ENCODE data around the gene PHKG2.
"Not testable (repeated sequence)": the region's sequence is repeated elsewhere in the genome, so short reads cannot be mapped to it uniquely, and the experiment has no call there.

Gene PHKG2, protein sequence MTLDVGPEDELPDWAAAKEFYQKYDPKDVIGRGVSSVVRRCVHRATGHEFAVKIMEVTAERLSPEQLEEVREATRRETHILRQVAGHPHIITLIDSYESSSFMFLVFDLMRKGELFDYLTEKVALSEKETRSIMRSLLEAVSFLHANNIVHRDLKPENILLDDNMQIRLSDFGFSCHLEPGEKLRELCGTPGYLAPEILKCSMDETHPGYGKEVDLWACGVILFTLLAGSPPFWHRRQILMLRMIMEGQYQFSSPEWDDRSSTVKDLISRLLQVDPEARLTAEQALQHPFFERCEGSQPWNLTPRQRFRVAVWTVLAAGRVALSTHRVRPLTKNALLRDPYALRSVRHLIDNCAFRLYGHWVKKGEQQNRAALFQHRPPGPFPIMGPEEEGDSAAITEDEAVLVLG

DNA sequence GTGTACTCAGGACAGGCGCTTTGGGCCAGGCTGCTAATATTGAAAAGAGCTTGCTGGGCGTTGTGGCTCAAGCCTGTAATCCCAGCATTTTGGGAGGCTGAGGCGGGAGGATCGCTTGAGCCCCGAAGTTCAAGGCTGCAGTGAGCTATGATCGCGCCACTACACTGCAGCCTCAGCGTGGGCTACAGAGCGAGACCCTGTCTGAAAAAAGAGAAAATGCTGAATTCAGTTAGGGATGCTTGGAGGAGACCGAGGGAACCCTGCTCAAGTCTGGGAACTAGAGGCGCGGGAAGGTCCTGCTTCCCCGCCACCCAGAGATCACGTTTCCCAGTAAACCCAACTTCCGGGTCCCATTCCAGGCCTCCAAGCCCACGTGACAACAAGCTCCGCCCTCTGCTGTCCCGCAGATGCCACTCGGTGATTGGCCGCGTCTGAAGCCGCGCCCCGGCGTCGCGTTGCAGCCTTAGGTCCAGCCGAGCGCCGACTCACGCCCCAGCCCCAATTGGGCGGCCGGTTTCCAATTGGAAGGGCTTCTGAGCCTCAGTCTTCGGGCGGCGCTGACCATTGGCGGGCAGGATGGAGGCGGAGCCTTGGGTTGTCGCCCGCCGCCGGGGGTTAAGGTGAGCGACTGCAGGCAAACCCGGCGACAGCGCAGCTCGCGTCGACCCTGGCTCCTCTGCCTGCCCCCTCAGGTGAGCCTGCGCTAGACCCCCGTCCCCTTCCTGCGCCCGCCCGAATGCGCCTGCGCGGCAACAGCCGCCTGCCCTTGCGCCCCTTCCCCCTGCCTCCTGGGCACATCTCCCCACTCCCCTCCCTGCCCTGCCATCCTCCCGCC lies at the start of gene PHKG2:
Gene PHKG2 (plus strand): TSS at position 627 of the 835 bp plus-strand sequence. CDS start 396 bp downstream, outside the sequence.
- Mint-ChIP-seq H3K36me3 (peaks cover 6% of the 10 kb centered on the region), H3K27me3 (no peaks in the 10 kb centered on the region), H3K4me3 (peak within 1 kb of the TSS; percentile 89), H3K9me3 (ENCODE audit: low read depth) (no peaks in the 10 kb centered on the region), H3K4me1 (ENCODE audit: low read depth) (peaks cover 18% of the 10 kb centered on the region), H3K27ac (peak within 1 kb of the TSS; percentile 91)

DNA sequence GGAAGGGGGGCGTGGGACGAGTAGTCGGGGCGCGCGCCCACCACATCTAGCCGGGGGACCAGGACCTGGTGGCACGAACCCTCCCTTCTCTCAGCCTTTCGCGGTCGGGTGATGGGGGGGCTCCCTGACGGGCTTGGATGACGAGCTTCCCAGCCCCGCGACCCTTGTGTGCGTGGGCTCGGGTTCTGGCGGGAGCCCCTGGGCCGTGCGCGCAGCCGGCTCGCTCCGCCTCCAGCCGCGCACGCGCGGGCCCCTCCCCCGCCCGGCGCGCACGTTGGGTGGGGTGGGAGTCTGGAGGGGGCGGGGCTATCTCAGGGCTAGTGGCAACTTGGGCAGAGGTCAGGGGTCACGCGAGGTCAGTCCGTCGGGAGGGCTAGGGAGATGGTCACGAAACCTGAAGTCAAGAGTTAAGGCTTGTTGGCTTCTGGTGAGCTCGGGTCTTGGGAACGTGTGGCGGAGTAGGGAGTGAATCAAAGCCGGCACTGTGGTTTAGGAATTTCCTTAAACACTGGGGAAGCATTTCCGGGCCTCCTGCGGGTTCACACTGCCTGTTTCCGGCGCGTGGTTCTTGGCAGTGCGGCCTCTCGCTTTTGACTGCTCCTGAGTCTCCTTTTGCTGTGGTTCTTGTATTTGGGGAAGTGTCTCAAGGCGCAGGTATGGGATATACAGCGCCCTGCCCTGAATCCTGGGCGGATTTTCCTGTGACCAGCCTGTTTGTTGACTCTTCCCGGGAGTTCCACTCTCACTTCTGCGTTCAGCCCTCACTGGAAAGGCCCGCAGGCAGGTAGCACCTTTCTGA lies 49.2 kb upstream of the PHKG2 start, which contains the start of gene SRCAP:
Gene SRCAP (plus strand): TSS at position 356 of the 799 bp plus-strand sequence. CDS start 1,654 bp downstream, outside the sequence.
- Mint-ChIP-seq H3K27ac (peak within 1 kb of the TSS; percentile 99), H3K4me1 (ENCODE audit: low read depth) (peaks cover 30% of the 10 kb centered on the region), H3K4me3 (peak within 1 kb of the TSS; percentile 99), H3K9me3 (ENCODE audit: low read depth) (no peaks in the 10 kb centered on the region), H3K27me3 (no peaks in the 10 kb centered on the region), H3K36me3 (peaks cover 6% of the 10 kb centered on the region)

DNA sequence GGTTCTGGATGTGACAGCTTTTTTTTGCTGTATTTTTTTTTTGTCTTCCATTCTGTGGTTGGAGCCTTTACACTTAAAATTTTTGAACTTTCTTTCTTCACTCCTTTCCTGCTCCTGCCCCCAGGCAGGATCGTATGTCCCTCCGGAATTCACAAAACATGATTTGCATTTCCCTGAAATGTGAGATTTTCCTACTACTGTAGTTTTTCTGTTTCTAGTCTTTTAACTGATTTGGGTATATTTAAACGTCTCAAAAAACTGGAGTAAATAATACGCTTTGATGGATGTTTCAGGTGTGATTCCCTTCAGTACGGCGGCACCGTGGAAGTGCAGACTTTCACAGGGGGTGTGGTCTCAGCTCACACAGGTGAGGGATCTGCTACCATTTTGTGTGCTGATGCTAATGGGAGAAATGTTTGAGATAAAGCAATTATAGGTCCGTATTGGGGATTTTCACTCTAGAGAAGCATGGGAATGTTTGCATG lies 48.6 kb upstream of the PHKG2 start:
- peak overlapping the region; percentile 99 for H3K4me3 Mint-ChIP-seq
- H3K4me1 Mint-ChIP-seq (ENCODE audit: low read depth), result peaks cover 29% of the 10 kb centered on the region
- H3K27ac Mint-ChIP-seq, result peak overlapping the region; percentile 94
- H3K27me3 Mint-ChIP-seq, result no peaks in the 10 kb centered on the region
- no peaks in the 10 kb centered on the region for H3K9me3 Mint-ChIP-seq (ENCODE audit: low read depth)
- peaks cover 6% of the 10 kb centered on the region for H3K36me3 Mint-ChIP-seq

DNA sequence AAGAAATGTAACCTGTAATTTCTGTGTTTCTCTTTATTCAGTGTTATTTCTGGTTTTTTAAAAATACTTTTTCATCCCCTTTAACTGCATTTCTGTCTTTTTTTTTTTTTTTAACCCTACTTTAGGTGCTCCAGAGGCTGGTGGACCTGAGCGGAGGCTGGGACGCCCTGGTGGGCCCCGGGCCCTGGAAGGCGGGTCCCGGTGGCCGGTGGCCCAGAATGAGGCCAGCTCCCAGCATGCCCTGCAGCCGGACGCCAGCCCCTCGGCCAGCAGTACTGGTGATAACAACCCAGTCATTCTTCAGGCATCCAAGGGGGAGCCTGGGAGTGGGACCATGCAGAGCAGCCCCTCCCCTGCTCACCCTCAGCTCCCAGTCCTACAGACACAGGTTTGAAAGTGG lies 47.7 kb upstream of the PHKG2 start:
- Mint-ChIP-seq H3K27me3 (no peaks in the 10 kb centered on the region), H3K4me1 (ENCODE audit: low read depth) (peaks cover 27% of the 10 kb centered on the region), H3K9me3 (ENCODE audit: low read depth) (no peaks in the 10 kb centered on the region), H3K36me3 (peaks cover 6% of the 10 kb centered on the region), H3K4me3 (peak overlapping the region; percentile 99), H3K27ac (no peak overlapping the region)

DNA sequence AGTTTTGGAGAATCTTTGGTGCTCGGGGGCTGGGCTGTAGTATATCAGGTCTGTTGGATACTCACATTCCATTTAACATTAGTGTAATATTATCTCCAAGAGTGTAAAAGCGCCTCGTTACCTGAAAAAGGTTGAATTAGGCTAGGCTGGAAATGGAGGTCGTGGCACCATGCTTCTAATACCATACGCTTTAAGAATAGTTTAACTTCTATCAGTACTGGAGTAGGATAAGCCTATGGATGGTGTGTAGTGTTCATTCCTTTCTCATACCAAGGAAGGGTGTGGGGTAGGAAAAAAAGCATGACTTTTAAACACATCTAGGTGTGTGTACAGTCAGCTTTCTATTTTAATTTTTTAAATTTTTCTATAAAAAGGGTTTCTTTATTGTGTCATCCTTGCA lies 47.3 kb upstream of the PHKG2 start:
- Mint-ChIP-seq H3K27ac (peak overlapping the region; percentile 46), H3K9me3 (ENCODE audit: low read depth) (no peaks in the 10 kb centered on the region), H3K27me3 (no peaks in the 10 kb centered on the region), H3K4me3 (peak overlapping the region; percentile 69), H3K36me3 (peaks cover 6% of the 10 kb centered on the region), H3K4me1 (ENCODE audit: low read depth) (peaks cover 27% of the 10 kb centered on the region)

DNA sequence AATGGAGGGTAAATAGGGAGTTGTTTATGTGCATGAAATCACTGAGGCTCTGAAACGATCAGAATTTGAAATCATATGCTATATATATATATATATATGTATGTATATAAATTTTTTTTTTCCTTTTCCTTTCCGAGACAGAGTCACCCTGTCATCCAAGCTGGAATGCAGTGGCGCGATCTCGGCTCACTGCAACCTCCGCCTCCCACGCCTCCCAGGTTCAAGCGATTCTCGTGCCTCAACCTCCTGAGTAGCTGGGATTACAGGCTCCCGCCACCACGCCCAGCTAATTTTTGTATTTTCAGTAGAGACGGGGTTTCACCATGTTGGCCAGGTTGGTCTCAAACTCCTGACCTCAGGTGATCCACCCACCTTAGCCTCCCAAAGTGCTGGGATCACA lies 45.2 kb upstream of the PHKG2 start:
- H3K4me1 Mint-ChIP-seq (ENCODE audit: low read depth), result peaks cover 19% of the 10 kb centered on the region
- H3K27me3 Mint-ChIP-seq; H3K4me3 Mint-ChIP-seq; H3K27ac Mint-ChIP-seq; H3K9me3 Mint-ChIP-seq (ENCODE audit: low read depth); H3K36me3 Mint-ChIP-seq: not testable (repeated sequence)

DNA sequence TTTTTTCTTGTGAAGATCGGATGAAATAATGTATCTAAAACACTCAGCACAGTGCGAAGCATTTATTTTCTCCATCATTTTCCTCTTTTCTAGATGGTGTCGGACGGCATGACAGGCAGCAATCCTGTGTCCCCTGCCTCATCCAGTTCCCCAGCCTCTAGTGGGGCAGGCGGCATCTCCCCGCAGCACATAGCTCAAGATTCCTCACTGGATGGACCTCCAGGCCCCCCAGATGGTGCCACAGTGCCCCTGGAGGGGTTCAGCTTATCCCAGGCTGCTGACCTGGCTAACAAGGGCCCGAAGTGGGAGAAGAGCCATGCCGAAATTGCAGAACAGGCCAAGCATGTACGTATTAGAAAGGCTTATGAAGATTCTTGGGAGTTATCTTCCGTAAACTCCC lies 44.3 kb upstream of the PHKG2 start:
- Mint-ChIP-seq H3K36me3 (peaks cover 9% of the 10 kb centered on the region), H3K4me3 (no peak overlapping the region)

DNA sequence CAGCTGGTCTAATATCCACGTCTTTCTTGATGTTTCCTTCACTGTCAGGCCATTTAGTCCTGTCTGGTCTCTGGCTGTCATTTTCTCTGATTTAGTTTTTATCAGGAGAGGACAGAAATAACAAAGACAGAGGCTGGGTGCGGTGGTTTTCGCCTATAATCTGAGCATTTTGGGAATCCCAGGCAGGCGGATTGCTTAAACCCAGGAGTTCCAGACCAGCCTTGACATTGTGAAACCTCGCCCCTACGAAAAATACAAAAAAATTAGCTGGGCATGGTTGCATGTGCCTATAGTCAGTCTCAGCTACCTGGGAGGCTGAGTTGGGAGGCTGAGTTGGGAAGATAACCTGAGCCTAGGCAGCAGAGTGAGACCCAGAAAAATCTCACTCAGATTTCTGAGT lies 42.2 kb upstream of the PHKG2 start:
- H3K27me3 Mint-ChIP-seq, result no peaks in the 10 kb centered on the region
- H3K4me1 Mint-ChIP-seq (ENCODE audit: low read depth), result peaks cover 7% of the 10 kb centered on the region
- H3K36me3 Mint-ChIP-seq, result peaks cover 8% of the 10 kb centered on the region
- no peak overlapping the region for H3K4me3 Mint-ChIP-seq
- H3K27ac Mint-ChIP-seq, result no peak overlapping the region
- H3K9me3 Mint-ChIP-seq (ENCODE audit: low read depth), result no peaks in the 10 kb centered on the region

More for the DNA sequence above, 44.3 kb upstream of the PHKG2 start:
- H3K4me1 Mint-ChIP-seq (ENCODE audit: low read depth), result peaks cover 19% of the 10 kb centered on the region
- H3K9me3 Mint-ChIP-seq (ENCODE audit: low read depth), result no peaks in the 10 kb centered on the region
- H3K27me3 Mint-ChIP-seq, result no peaks in the 10 kb centered on the region
- no peak overlapping the region for H3K27ac Mint-ChIP-seq

DNA sequence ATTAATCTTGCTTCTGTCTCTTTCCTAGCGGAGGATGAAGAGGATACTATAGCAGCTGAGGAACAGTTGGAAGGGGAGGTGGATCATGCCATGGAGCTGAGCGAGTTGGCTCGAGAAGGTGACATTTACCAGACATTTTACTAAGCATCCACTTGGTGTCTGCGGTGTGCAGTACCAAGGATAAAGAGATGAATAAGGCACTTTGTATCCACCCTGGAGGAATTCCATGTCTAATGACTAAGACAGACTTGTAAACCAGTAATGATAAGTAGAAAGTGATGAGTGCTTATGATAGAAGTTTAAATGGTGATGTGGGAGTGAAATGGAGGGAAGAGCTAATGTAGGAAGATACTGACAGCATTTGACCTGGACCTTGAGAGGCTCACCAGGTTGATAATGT lies 37.3 kb upstream of the PHKG2 start:
- H3K36me3 Mint-ChIP-seq, result peaks cover 25% of the 10 kb centered on the region
- H3K27ac Mint-ChIP-seq, result peak overlapping the region; percentile 16
- no peaks in the 10 kb centered on the region for H3K27me3 Mint-ChIP-seq
- peaks cover 20% of the 10 kb centered on the region for H3K4me1 Mint-ChIP-seq (ENCODE audit: low read depth)
- H3K4me3 Mint-ChIP-seq, result no peak overlapping the region
- no peaks in the 10 kb centered on the region for H3K9me3 Mint-ChIP-seq (ENCODE audit: low read depth)

DNA sequence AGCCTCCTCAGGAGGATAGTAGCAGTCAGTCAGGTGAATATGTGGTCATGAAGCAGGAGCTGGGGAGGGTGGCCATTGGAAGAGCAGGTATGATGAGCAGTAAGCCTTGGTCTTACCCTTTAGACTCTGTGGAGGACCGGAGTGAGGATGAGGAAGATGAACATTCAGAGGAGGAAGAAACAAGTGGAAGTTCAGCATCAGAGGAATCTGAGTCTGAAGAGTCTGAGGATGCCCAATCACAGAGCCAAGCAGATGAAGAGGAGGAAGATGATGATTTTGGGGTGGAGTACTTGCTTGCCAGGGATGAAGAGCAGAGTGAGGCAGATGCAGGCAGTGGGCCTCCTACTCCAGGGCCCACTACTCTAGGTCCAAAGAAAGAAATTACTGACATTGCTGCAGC lies 36.5 kb upstream of the PHKG2 start:
- H3K36me3 Mint-ChIP-seq, result peaks cover 30% of the 10 kb centered on the region
- no peaks in the 10 kb centered on the region for H3K27me3 Mint-ChIP-seq
- H3K4me1 Mint-ChIP-seq (ENCODE audit: low read depth), result peaks cover 26% of the 10 kb centered on the region
- H3K4me3 Mint-ChIP-seq, result no peak overlapping the region
- no peak overlapping the region for H3K27ac Mint-ChIP-seq
- H3K9me3 Mint-ChIP-seq (ENCODE audit: low read depth), result no peaks in the 10 kb centered on the region

DNA sequence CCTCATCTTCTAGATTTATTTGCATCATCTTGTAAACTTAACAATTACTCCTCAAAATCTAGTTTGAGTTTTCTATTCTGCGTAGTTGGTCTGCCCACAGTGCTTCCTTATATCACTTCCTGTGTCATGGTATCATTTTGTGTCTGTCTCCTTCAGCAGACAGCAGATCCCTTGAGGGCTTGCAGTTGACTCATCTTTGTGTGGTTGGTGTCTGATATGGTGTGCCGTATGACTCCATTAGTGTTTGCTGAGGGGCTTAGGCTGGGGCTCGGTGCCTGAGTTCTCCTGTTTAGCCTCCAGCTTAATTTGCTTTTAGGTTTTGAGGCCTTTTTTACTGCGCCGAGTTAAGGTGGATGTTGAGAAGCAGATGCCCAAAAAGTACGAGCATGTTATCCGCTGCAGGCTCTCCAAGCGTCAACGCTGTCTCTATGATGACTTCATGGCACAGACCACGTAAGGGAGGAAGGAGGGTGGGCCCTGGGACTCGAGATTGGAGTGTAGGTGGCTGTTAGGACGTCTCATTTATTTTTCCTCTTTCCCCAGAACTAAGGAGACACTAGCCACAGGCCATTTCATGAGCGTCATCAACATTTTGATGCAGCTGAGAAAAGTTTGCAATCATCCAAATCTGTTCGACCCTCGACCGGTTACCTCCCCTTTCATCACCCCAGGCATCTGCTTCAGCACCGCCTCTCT lies 32.3 kb upstream of the PHKG2 start:
- Mint-ChIP-seq H3K27me3 (no peaks in the 10 kb centered on the region), H3K4me3 (peak overlapping the region; percentile 82), H3K27ac (peak overlapping the region; percentile 98), H3K4me1 (ENCODE audit: low read depth) (peaks cover 35% of the 10 kb centered on the region), H3K9me3 (ENCODE audit: low read depth) (no peaks in the 10 kb centered on the region), H3K36me3 (peaks cover 28% of the 10 kb centered on the region)

DNA sequence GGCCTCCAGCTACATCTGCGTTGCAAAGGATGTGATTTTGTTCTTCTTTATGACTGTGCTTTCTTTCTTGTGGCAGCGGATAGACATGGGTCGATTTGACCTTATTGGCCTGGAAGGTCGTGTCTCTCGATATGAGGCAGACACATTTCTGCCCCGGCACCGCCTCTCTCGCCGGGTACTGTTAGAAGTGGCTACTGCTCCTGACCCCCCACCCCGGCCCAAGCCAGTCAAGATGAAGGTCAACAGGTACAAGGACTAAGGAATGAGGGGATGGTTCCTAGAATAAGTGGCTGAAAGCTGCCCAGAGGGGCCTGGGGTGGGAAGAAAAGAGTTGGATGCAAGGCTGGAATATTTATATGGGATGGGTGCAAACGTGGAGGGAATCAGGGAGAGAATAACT lies 28.1 kb upstream of the PHKG2 start:
- H3K27me3 Mint-ChIP-seq, result no peaks in the 10 kb centered on the region
- peak overlapping the region; percentile 58 for H3K27ac Mint-ChIP-seq
- H3K4me3 Mint-ChIP-seq, result no peak overlapping the region
- peaks cover 16% of the 10 kb centered on the region for H3K36me3 Mint-ChIP-seq
- H3K9me3 Mint-ChIP-seq (ENCODE audit: low read depth), result no peaks in the 10 kb centered on the region
- H3K4me1 Mint-ChIP-seq (ENCODE audit: low read depth), result peaks cover 21% of the 10 kb centered on the region

DNA sequence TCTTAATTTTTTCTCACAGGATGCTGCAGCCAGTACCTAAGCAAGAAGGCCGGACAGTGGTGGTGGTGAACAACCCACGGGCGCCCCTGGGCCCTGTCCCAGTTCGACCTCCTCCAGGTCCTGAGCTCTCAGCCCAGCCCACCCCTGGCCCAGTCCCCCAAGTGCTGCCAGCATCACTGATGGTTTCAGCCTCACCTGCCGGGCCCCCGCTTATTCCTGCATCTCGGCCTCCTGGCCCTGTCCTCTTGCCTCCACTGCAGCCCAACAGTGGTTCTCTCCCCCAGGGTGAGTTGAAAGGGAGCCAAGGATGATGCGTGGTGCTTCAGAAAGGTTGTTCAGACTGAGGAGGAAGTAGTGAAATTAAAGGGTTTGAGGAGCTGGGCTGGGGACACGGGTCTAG lies 27.5 kb upstream of the PHKG2 start:
- Mint-ChIP-seq H3K36me3 (peaks cover 13% of the 10 kb centered on the region), H3K4me1 (ENCODE audit: low read depth) (peaks cover 18% of the 10 kb centered on the region), H3K27me3 (no peaks in the 10 kb centered on the region), H3K9me3 (ENCODE audit: low read depth) (no peaks in the 10 kb centered on the region), H3K27ac (no peak overlapping the region), H3K4me3 (no peak overlapping the region)

DNA sequence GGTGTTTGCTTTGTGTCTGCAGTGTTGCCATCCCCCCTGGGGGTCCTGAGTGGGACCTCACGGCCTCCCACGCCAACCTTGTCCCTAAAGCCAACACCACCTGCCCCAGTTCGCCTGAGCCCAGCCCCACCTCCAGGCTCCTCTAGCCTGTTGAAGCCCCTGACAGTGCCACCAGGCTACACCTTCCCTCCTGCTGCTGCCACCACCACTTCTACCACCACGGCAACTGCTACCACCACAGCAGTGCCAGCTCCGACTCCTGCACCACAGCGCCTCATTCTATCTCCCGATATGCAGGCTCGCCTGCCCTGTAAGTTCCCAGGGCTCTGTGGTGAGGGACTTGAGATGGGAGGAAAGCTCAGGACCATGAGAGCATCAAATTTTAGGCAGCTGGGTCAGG lies 27.1 kb upstream of the PHKG2 start:
- Mint-ChIP-seq H3K27me3 (no peaks in the 10 kb centered on the region), H3K27ac (peak overlapping the region; percentile 12), H3K4me1 (ENCODE audit: low read depth) (peaks cover 16% of the 10 kb centered on the region), H3K4me3 (no peak overlapping the region), H3K36me3 (peaks cover 10% of the 10 kb centered on the region), H3K9me3 (ENCODE audit: low read depth) (no peaks in the 10 kb centered on the region)

Data from activated naive CD8-positive, alpha-beta T cell (primary cell).